Fibroblast of skin of right quadriceps (primary cell): ENCODE data around the gene SGIP1.
A peak's percentile ranks its signal among the peaks of the same experiment; 100 is the strongest.
"Not testable (repeated sequence)": the region's sequence is repeated elsewhere in the genome, so short reads cannot be mapped to it uniquely, and the experiment has no call there.

ENCODE experiments used
- DNase-seq: peaks from one replicate; pipeline ENCODE4 v3.0.0-alpha.2; 2013

Gene SGIP1

DNA sequence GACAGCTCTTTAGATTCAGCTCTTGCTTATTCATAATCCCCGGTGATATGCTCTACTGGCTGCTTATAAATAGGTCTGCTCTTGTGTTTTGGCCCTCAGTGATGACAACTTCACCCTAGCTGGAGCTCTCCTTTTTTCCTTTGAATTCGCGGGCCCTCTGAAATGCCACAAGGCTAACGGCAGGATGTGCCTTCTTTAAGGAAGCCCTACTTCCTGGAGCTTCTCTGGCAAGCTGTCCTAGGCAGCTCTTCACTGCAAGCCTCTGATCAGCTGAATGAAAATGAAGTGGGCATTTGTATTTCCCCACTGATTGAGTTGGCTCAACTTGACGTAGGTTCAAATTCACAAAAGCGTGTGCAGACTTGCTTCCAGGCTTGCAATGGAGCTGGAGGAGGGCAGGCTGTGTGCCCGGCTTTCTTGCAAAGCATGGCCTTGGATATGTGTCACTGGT is 22.2 kb downstream of the SGIP1 start:
- DNase-seq = no peak

DNA sequence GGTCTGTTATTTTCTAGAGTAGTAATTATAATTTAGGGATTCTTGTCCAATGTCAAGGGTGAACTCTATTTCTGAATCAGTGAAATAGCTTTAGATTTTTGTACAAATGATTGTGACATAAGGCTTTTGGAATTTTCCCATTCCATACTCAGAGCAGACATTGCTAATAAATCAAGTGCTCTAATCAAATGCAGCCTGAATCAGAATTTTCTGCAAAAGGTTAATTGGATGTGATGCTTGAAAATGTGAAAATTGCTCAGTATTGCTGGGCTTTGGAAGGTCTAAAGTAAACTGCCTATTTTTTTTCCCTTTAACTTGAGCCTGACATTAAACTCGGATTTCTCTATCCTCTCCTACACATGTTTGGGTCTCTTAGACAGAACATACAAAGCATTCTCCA is 23.2 kb downstream of the SGIP1 start:
- peak; percentile 91 for DNase-seq

DNA sequence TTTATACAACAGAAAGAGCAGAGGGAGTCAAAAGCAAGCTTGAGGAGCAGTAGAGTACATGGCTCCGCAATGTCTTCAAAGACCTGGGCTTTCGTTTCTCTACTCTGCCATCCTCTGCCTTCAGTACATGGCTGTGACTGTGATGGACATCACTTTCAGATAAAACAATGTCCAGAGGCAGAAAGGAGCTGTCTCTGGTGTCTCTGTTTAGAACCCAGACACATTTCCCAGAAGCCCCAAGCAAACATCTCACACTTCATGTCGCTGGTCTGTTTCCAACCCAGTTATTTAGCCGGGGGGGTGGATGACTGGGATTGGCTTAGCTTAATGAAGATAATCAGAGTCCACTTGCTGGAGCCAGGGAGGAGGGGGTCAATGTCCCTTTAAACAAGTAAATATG is 25.6 kb downstream of the SGIP1 start:
- DNase-seq = no peak

DNA sequence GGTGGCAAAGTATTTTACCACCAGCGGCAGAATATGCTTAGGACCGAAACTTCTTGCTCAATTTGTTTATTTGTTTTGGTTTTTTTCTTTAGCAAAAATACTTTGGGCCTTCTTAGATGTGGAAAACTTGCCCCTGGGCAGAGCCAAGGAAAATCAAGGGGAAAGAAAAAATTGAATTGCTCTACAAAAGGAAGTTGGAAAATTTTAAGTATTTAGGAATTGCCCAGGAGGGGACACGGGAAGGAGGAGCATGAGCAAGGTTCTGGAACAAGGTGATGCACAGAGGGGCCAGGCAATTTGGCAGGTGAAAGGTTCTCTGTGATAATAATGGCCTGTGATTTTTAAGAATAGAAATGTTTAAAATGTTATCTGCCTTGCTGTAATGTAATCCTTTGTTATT is 28.6 kb downstream of the SGIP1 start:
- no peak for DNase-seq

DNA sequence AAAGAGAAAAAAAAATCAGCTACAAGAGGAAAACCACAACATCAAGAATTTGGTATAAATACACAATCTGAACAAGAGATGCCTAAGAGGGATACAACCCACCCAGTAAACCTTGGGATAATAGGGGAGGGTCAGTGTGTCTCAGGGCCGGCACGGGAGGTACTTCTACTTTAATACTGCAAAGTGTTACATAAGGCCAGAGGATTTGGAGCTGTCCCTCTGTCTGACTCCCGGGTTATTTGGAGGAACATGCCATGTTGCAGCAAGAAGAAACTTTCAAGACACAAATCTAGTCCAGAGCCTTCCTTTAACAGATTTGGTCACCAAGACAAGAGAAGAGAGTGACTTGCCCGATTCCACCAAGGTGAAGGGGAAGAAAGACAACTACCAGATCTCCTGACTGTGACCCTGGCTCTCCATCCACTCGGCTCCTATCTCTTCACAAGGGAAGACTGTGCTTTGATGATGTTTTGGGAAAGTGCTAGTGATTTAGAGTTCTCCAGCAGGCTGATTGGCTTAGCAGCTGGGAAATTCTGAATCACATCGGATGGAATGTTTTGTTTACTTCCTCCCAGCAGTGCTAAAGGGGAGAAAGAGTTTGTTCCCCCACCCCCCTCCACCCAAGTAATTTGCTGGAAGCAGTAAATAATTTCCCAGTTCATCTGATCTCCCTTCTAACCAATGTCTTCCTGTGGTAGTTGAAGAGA is 29.3 kb downstream of the SGIP1 start:
- DNase-seq = peak; percentile 97

DNA sequence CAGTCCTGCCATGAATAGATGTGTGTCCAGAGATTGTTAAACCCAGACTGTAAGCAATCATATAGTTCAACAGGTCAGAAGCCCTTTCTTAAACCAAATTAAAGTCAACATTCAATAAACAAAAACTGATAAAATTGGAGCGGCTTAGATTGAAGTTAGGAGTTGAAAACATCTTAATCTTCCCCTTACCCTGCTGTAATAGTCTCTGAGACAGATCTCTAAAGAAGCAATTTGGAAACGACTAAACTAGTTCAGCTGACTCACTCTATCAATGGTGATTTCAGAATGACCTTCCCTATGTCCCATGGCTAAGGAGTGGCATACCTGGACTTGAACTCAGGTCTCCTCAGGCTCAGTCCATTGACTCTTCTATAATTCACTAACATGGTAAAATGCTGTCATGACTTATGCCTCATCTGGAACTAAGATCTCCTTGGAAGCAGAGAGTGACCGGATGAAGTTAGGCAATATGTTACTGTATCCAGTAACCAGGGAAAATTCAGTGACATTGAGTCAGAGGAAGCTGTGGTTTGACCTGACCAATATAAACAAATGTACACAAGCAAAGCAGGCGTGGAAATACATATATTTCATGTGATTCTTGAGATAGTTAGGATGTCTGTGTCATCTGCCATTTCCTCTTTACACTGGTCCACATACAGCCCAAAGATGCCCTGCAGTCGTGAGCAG is 30.1 kb downstream of the SGIP1 start:
- DNase-seq = peak; percentile 99

DNA sequence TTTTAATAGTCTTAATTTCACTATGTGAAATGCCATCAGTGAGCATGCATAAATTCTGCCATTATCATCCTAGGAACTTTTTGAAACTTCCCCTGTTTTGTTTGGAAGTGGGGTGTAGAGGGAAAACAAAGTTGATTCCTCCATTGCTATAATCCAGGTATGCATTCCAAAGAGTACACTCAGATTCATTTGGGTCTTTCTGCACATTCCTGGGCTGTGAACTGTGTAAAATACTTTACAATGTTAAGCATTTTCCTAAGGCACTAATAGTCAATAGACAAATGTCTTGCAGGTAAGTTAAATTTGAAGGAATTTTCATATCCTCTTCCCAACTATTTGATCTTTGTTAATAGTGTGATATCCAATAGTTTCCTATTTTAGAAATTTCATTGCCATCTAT is 36.2 kb downstream of the SGIP1 start:
- DNase-seq = peak; percentile 24

DNA sequence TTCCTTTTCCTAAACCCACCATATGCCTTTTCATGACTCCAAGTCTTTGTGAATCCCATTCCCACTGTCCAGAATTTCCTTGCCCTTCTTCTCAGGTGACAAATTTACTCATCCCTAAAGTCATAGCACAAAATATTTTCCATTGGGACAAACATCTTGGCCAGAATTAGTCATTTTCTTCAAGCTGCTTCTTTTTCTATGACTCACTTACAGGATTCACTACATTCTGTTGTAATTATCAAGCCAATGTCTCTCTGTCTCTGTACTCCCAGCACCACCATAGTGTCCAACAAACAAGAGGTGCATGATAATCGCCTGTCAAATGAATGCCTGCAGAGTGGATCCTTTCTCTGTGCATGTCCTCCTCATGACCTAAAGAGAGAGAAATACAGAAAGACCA is 37.8 kb downstream of the SGIP1 start:
- DNase-seq = peak; percentile 83

DNA sequence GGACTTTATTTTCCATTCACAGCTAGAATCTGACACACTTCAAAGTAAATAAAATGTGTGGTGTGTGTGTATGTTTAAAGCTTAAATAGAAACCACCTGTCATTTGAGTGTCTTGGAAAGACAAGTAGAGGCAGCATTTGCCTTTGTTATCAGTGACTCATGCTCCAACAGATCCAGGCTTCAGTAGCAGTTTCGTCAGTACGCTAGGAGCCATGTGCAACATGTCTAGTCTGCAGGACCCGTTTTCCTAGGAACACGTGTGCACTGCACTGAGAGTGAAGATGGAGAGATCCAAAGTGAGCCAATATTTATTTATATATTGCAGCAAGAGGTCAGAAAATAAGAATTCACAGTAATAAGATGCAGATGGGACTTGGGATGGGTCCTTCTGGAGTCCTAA is 41.8 kb downstream of the SGIP1 start:
- peak; percentile 92 for DNase-seq

DNA sequence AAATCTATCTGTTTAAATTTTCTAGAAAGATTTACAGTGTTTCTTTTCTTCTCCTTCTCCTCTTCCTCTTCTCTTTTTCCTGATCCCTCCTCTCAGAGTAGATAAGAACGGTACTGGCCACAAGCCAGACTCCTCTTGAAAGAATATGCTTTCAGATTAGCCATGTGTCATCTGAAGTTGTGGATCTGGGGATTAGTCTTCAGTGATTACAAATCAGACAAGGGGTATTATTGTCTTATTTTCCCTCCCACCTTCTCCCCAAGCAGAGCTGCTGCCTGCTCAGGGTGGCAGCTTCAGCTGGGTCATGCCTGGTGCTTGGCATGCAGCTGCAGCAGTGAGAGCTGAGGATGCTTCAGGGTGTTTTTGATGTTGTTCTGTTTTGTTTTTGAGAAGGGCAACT is 42.7 kb downstream of the SGIP1 start:
- peak; percentile 47 for DNase-seq

DNA sequence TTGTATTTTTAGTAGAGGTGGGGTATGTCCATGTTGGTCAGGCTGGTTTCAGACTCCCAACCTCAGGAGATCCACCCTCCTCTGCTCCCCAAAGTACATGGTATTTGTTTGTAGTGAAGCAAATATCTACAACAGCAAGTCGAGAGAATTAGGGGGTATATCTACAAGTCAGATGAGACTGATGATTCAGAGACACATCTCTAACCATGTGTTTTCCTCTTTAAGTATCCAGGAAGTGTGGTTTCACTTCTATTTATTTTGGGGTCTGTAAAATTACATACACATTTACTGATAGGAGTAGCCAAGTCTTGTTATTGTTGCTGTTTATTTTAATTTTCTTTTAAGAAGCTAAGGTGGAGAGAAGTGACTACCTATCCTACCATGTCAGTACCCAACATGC is 44.9 kb downstream of the SGIP1 start:
- no peak for DNase-seq

DNA sequence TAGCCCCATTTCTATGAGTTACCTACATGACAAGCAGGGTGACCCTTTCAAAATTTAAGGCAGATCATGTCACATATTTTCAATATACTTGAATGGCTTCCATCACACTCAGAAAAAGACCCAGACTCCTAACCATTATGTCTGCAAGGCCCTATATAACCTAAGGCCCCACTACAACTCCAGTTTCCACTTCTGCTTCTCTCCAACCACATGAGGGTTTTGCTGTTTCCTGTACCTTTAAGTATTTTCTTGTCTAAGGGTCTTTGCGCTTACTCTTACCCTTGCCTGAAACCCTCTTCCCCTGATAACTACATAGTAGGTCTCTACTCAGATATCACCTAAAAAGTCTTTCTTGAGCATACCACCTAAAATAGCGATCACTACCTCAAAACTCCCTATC is 46.1 kb downstream of the SGIP1 start:
- no peak for DNase-seq

DNA sequence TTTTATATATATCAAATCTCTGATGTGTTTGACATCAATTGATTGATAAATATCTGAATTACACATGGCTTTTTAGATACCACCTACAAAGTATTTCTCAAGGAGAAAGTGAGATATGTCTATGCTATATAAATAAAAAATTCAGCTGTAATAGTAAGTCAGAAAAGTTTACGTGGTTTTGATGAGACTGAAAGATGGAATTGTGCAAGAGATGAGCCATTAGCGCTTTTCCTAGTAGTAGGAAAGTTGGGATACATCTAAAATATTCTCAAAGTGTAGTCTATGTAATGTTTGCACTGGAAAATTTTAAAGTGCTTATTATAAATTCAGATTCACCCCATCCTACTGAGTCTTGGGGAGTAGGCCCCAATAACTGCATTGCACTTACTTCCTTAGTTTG is 49.1 kb downstream of the SGIP1 start:
- no peak for DNase-seq

DNA sequence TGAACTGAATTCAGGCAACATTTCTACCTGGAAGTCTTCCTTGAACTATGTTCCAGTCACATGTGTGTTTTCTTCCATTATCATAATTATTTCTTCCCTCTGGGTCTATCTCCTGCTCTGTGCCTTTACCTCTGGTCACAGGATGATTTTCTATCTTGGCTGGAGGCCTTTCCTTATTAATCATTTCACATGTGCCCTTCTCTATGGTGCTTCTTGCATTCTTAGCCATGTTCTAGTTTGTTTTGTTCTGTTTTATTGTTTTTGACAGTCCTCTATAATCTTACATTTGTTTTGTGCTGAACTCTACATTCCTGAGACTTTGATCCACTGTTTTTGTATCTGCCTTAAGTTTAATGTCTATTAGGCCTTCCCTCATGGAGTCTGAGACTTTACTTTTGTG is 51.0 kb downstream of the SGIP1 start:
- no peak for DNase-seq

DNA sequence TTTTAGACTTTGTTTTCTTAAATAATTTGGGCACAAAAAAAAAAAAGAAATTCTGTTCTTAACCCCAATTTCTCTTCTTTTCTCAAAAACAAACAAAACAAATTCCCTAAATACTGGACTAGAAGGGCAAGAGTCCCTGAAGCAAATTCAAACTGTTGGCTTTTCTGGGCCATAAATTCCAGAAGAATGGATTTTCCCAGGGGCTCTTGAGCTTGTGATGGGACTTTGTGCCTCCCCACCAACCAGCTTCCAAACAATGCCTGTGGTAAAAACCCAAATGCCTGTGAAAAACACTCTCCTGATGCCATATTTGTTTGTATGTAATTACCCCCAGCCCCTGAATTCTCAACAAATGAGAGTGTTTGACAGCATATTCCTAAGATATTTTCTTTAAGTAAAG is 55.4 kb downstream of the SGIP1 start:
- no peak for DNase-seq

DNA sequence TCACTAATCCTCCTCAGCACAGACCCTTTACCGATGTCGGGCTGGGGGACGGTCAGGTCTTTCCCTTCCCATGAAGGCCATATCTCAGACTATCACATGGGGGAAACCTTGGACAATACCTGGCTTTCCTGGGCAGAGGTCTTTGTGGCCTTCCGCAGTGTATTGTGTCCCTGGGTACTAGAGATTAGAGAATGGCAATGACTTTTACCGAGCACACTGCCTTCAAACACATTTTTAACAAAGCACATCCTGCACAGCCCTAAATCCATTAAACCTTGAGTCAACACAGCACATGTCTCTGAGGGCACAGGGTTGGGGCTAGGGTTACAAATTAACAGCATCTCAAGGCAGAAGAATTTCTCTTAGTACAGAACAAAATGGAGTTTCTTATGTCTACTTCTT is 58.2 kb downstream of the SGIP1 start:
- DNase-seq = not testable (repeated sequence)

DNA sequence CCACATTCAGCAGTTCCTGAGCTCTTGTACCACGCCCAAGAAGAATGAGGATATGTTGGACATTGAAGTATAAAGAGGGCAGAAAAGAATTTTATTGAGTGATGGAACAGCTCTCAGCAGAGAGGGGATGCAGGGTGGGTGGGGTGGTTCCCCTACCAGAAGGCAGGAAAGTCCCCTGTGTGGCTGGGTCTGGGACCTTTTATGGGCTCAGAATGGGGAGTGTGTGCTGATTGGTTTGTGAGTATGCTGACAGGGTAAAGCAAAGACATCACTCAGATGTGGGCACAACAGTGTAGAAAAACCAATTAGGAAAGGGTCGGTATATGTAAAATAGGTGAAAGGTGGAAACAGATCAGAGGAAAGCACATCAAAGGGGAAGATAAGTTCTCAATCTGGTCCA is 62.2 kb downstream of the SGIP1 start:
- DNase-seq = no peak

DNA sequence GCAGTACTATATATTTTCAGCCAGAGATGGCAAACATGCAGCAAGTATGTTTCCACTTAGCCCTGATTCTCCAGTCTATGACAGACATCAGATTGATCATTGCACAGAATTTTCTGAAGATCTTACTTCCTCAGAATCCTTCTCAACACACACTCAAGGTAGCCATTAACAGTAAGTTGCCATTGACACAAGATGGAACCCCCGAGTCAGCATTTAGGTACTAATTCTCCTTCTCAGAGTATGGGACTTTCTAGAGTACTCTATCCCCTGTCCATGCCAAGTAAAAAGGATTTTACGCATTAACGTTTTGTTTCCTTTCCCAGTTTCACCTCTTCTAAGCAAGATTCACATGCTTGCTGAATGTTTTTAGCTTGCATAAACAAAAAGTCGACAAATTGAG is 63.5 kb downstream of the SGIP1 start:
- DNase-seq = no peak

DNA sequence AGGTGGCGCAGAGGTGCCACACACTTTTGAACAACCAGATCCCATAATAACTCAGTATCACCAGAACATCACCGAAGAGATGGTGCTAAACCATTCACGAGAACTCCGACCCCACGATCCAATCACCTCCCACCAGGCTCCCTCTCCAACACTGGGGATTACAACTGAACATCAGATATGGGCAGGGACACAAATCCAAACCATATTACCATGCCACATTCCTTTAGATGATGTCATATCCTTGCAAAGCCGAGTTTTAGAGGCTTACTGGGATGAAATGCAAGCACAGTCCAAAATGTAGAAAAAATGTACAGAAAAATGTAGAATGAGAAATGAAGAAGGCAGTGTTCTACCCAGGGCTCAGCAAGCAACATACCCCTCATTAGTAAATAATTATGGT is 64.7 kb downstream of the SGIP1 start:
- peak; percentile 91 for DNase-seq

DNA sequence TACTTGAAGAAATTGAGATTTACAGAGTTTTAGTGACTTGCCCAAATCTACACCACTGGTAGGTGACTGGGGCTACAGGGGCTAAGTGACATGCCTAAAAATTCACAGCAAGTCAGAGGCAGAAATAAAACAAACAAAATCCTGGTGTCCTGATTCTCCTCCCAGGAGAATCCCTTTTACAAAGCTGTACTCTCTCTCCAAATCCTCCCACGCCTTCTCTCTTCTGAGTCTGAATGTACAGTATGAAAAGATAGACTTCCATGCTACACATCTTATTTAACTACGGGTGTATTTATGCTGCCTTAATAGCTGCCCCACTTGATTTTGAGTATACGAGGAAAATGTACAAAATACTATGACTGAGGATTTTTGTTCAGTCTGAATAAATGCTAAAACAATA is 65.4 kb downstream of the SGIP1 start:
- no peak for DNase-seq

DNA sequence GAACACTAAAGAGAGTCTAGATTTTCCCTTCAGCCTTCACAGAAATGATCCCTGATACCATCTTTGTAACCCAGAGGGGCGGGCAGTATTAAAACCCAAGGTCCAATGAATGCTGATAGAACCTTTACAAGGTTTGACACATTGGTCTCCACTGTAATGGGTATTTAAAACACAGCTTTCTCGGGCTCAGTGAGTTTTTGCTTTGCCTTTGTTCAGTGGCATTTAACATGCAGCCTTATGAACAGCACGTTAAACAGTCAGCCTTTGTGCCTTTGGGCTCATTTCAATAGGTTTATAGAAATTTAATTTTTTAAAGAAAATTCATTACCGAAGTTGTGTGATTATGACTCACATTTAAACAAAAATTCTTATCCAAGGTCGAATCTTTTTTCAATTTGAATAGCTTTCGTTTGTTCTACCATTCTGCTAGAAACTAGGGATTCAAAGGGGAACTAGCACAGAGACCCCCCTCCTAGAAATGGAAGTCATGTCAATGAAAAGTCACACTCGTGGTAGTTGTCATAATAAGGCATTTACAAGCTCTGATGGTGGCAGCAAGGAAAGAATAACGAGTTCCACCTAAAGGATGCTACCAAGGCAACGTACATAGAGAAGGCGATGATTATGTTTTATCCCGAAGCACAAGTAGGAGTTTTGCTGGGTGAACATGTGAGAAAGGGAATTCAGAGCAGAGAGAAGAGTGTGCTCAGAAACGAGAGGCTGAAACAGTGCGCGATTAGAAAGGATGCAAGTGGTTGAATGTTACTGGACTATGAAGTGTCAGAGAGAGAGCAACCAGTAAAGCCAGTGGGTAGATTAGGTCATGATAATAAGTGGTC is 66.2 kb downstream of the SGIP1 start:
- DNase-seq = no peak

DNA sequence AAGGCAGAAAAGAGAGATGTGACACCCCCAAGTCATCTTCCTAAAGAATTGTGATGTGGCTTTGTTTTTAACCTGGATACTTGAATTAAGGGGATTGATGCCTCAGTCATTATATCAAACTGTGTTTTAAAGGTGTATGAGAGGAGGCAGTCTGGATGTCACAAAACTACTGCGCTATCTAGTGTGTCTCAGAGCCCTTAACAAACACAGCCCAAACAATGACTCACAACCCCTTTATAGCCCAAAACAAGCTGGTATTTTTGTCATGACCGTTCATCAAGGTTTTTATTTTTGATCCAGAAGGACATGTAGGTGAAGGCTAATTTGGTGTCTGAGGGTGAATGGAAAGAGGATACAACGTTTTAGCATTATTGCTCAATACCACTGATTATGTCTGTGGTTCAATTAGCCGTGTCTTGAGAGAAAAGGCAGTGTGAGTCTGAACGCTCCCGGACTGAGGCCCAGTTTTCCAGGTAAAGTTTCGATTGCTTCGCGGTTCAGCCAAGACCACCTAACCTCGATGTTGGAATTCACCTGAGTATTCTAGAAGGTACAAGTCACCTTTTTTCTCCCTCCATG is 71.6 kb downstream of the SGIP1 start:
- DNase-seq = no peak

DNA sequence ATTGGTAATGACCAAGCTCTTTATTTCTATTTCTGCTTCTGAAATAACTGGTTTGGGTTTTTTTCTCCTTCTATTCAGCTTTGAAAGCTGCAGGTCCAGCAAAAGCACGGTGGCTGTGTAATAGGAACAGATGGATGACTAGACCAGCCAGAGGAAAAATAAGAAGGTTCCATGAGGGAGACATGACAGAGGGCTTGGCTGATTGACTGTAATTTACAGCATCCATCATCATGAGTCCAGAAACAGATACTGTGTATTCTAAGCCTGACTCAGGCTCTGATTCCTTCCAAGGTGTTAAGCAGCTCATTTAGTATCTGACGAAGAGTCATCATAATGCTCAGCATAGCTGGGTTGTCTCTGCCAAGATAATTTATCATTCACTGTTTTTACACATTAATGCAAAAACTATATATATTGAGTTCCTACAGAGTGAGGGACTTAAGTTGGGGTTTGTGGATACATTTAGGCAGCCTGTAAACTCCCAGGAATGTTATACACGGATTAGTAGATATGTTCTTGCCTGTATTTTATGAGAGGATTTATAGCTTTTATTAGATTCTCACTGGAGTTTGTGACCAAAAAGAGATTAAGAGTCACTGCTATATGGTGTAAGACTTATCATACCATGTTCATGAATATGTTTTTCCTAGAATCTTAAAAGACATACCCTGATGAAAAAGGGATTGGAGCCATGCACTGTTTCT is 72.6 kb downstream of the SGIP1 start:
- DNase-seq = peak; percentile 74
